Cortex of kidney (tissue), 1 donor: ENCODE results near the gene ZNF512B.
"Not testable (repeated sequence)": the region's sequence is repeated elsewhere in the genome, so short reads cannot be mapped to it uniquely, and the experiment has no call there.

Experiments
- DNase-seq: peaks from one replicate; lab custom pipeline; 2025; lab: John Stamatoyannopoulos, UW

Gene ZNF512B

DNA sequence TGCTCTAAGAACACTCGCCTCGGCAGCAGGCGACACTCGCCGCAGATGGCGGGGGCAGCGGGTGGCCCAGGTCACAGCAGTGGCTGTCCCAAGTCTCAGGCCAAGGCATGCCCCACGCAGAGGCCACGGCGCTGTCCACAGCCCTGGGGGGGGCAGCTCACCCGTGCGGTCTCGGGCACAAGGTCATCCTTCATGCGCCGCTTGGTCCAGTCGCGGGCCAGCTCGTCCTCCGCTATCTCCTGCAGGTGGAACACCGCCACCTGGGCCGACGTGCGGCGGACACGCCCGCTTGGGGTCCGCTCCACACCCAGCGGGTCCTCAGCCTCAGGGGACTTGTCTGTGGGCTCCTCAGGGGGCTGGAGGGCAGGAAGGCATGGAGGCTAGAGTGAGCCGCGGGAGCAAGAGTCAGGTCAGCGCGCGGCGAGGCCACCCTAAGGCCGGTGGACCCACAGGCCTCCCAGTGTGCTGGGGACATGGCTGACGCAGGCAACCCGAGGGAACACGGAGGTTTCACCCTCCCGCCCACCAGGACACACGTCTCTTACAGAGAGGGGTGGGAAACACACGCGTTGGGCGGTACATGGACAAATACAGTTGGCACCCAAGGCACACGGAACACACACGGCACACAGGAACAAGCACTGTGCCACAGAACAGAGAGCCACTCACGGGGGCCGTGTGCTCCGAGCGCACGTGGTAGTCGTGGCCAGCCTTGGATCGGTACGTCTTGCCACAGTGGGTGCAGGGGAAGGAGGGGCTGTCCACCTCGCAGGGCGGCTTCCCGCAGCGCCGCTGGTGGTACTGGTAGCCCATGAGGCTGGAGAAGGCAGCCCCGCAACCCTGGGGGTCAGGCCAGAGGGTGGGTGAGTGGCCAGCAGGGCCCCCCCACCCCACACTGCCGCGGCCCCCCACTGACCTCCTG, 7.0 kb downstream of the ZNF512B start:
- DNase-seq: no peak

DNA sequence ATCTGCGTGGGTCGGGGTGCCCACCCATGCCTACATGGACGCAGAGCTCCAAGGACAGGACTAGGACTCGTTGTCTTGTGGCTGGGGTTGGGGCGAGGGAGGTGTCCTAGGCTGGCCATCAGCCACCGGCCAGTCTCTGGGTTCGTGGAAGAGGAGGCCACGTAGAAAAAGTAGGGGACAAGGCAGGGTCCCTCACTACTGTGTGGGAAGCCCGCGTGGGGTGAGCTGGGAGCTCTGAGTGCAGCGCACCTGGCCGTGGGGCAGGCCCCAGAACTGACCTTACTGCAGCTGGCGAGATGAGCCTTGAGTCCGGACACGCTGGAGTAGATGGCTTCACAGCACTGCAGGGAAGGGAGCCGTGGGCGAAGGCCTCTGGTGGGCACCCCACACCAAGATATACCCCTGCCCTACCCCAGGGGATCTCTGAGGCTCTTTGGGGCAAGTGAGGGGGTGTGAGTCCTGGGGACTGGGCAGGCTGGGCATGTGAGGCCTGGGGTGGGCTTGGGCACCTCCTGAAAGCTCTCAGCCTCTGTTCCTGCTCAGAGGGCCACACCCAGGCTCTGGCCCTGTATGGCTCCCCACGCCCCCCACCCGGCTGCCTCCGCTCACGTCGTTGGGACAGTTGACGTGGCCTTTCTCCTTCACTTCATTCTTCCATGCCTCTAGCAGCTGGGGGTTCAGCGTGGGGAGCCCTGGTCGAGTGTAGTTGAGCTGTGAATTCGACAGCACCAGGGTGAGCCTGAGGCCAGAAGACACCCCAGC, 7.9 kb downstream of the ZNF512B start:
- no peak for DNase-seq

DNA sequence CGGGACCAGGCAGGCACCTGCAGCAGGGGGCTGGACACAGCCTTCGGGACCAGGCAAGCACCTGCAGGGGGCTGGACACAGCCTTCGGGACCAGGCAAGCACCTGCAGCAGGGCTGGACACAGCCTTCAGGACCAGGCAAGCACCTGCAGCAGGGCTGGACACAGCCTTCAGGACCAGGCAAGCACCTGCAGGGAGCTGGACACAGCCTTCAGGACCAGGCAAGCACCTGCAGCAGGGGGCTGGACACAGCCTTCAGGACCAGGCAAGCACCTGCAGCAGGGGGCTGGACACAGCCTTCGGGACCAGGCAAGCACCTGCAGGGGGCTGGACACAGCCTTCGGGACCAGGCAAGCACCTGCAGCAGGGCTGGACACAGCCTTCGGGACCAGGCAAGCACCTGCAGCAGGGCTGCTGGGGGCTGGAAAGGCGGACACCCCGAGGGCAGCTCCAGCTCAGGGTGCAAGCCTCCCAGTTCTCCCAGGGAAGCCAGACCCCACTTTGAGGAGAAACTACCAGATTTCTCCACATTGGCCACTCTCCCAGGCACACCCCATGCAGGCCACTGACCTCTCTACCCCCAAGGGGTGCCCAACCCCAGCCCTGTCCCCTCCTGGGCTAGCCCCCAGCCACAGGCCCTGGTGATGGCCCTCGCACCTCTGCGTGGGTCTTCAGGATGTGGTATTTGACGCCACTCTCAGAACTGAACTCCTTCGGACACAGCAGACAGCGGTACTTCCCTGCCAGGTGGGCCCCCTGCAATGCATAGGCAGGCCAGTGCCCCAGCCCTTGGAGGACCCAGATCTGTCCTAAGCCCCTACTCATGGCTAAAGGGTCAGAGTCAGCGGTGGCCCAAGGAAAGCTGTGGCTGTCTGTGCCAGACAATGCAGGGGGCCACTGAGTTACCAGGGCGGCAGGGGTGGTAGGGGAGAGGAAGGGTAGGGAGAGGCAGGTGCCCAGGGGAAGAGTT, 8.8 kb downstream of the ZNF512B start:
- not testable (repeated sequence) for DNase-seq

DNA sequence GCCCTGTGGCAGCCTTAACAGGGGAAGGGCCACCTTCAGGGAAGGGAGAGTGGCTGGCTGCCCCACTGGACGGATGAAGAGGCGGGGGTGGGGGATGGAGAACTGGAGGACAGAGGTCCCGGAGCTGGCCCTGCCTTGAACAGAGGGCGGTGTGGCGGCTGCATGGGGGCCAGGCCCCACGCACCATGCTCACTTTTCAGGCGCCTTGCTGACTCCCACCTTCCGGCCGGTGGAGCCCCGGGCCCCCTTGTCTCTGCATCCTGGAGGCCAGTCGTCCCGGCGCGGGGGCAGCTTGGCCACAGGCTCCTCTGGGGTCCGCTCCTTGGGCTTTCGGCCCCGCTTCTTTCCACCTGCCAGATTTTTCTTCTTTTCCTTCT, 10.0 kb downstream of the ZNF512B start:
- no peak for DNase-seq

DNA sequence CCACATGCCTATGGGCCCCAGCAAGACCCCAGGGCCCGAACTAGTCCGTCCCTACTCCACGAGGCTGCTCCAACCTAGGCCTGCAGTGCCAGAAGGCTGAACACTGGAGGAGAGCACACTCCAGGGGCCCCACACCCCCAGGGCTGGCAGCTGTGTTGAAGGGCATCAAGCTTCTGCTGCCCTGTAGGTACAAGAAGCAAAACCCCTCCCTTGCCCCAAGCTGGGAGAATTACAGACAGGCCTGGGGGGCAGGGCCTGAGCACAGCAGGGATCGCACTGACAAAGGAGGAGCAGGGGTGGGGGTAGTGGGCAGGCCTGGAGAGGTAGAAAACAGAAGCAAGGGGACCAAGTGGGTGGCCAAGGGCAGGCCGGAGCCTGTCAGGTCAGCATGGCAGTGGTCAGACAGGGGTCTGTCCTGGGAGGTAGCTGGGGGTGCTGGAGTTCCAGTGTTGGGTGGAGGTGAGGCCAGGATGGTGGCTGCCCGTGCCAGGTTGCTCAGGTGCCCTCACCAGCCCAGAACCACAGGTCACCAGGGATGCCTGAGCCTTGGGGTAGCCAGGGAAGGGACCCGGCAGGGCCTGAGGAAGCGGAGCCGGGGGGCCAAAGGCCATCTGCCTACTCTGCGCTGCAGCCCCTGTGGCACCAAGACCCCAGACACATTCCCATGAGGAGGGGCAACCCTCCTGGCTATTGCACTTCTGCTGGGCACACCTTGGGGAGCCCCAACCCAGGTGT, 10.6 kb downstream of the ZNF512B start:
- no peak for DNase-seq

DNA sequence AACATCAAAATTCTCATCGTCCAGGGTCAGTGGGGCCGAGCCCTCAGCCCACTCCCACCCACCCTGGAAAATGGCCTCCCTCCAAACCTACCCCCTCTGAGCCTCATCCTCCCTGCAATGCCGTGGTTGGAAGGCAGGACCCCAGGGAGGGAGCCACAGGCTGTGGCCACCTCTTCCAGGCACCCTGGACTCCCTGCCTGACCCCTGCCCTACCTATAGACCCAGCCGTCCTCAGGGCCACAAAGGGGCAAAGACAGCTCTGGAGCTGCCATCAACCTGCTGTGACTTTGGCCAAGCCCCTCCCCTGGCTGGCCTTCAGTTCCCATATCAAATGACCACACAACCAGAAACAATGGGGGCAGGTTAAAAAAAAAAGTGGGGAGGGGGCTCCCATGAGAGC, 11.3 kb downstream of the ZNF512B start:
- DNase-seq: no peak

DNA sequence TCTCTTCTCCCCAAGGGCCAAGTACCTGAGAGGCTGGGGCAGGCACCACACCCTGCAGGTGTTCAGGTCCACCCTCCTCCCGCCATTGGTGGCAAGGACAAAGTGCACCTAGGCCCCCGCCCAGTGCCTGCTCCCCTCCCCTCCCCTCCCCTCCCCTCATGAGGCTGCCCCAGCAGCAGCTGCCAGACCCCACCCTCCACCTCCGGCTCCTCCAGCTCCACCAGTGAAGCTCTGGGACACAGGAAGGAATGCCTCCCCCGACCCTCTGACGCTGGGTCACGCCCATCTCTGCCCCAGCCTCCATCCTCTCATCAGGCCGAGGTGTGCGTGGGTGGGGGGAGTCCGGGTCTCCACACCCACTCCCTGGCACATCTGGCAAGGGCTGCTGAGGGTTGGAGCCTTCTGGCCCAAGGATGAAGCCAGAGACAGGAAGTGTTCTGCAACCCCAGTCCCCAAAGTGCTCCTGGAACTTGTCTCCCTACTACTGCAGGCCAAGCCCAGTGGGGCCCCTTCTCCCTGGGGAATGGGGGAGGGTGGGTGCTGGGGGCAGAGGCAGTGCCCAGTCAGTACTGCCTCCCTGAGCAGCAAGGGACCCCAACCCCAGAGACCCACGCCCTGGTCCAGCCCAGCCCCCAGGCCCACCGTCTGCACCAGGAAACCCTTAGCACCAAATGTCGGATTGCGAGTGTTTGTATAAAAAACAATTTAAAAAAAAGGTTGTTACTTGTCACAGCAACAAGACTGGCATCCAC, 11.9 kb downstream of the ZNF512B start:
- DNase-seq: no peak

DNA sequence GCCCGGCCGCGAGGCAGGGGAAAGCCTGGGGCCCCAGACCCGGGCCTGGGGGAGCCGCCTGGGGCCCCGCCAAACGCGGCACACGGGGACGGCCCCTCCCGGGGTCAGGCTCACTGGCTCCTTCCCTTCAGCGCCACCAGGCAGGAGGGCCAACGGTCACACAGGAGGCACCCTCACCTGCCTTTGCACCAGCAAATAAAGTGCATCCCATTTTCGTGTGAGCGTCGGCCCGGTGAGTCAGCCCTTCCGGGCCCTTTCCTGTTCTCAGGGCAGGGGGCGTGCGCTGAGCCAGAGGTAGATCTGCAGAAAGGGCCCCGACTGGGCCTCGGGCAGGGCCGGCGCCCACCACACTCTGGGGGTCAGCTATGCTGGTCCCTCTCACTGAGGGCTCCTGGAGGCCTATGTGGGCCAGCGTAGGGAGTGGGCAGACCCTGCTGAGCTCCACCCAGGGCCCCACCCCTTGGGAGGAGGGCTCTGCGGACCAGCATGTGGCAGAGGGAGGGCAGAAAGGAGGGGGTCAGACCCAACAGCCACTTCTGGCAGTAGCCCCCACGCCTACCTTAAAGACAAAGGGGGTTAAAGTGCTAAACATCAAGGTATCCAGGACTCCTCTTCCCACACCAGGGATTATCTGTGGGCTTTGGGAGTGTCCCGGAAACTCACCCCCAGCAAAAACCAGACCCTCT, 12.6 kb downstream of the ZNF512B start:
- DNase-seq: no peak

DNA sequence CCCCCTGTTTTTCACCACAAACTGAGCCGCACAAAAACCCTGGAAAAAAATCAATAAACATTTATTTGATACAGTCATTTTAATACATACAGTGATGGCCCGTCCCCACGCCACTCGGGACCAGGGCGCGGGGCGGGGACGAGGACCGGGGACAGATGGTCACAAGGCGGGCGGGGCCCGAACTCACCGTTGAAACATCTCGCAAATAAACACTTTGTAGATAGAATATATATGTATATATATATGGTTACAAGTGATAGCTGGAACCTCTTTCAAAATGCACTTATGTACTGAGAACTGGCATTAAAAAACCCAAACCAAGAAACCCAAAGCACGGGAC, 13.1 kb downstream of the ZNF512B start:
- DNase-seq: no peak

DNA sequence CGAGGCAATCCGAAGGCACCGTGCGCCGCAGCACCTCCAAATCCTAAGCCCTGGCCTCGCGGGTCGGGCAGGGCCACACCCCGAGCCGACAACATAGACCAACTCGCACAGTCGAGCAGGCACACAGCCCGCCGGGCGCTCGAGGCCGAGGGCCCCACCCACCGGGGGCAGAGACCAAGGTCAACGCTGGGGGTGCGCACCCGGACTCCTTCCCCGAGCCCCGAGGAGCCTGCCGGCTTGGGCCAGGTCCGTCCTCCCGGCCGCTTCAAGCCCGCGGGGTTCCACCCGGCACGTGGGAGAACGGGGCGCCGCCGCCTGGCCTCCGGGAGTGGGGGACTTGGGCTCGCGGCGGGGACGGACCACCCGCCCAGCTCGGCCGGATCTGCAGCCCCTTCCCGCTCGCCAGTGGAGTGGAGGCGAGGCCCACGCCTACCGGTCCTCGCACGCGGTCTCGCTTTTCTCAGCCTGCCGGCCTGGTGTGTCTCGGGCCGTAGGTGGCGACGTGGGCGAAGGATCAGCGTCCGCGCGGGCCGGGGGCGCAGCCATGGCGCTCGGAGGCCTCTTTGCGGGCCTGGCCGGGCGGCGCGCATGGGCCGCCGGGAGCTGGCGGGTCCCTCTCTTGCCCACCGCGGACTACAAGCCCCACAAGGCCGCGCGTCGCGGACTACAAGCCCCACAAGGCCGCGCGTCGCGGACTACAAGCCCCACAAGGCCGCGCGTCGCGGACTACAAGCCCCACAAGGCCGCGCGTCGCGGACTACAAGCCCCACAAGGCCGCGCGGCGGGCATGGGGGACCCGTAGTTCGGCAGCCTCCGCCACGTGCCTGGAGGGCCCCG, 13.7 kb downstream of the ZNF512B start, which contains the start of gene UCKL1:
UCKL1 (minus strand) TSS at position 590 of the 837 bp plus-strand sequence; CDS start at position 546, 44 bp downstream.
- DNase-seq: no peak

DNA sequence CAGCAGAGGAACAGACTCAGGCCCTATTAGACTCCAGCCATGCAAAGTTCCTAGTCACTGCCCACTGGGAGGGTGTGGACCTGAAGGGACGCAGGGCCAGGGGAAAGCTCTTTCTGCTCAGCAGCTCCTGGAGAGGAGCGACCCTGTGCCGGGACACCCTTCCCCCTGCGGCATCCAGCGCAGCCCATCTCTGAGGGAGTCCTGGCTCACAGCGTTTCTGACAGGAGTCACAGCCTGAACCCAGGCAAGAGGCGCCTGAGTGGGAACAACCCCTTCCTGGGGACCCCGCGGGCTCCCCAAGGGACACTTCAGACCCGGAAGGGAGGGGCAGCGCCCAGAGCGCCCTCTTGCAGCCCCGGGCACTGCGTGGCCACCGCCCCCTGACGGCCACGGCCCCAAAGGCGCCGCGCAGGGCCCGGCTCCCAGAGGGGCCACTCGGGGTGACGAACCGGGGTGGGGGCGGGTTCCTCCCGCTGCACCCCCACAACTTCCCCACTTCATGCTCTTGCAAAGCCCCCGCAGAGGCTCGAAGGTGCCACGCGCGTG, 14.4 kb downstream of the ZNF512B start:
- no peak for DNase-seq

DNA sequence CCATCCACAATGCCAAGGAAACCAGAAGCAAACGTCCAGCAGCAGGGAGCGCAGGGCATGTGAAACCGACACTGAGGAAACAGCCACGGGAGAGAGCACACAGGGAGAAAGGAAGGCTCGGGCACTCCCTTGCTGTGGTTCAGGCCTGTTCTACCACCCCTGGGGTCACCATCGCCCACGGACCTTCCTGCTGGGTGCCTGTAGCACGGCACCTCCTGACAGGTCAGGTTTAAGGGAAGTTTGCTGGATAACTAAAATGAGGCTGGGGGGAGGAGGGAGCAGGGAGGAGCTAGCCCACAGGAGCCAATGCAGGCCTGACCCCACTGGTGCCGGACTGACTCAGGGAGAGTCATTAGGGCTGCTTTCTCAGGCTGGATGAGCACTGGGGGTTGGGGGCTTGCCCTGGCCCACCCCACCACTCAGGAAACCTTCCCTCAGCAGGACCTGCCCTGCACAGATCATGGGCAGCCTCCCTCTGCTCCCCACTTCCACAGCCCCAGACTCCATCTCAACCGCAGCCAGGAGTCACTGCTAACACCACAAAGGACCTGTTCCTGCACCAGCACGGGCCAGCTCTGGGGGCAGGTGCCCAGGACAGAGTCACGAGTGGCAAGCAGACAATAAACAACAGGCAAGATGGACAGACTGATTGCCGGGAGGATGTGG, 15.8 kb downstream of the ZNF512B start:
- DNase-seq: no peak

DNA sequence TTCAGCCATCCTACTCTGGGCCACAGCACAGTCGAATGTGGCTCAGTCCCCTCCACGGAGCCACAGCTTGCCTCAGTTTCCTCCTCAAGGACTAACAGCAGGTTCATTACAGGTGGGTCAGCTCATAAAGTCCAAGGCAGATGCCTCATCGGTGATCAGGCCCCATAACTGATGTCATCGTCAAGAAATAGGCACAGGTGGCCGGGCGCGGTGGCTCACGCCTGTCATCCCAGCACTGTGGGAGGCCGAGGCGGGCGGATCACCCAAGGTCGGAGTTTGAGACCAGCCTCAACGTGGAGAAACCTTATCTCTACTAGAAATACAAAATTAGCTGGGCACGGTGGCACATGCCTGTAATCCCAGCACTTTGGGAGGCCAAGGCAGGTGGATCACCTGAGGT, 17.0 kb downstream of the ZNF512B start:
- DNase-seq: no peak

DNA sequence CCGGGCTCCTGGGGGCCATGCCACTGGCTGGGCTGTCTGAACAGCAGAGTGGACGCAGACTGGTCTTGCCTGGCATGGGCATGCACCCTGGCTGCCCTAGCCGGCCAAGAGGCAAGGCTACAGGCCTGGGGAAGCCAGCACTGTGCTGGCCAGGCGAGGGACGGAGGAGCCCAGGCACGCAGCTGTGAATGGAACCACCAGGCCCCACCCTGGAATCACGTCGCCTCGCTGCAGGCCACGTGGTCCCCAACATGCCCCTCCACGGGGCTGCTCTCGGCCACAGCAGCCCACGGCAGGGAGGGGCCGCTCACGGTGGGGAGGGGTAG, 17.6 kb downstream of the ZNF512B start:
- DNase-seq: no peak

DNA sequence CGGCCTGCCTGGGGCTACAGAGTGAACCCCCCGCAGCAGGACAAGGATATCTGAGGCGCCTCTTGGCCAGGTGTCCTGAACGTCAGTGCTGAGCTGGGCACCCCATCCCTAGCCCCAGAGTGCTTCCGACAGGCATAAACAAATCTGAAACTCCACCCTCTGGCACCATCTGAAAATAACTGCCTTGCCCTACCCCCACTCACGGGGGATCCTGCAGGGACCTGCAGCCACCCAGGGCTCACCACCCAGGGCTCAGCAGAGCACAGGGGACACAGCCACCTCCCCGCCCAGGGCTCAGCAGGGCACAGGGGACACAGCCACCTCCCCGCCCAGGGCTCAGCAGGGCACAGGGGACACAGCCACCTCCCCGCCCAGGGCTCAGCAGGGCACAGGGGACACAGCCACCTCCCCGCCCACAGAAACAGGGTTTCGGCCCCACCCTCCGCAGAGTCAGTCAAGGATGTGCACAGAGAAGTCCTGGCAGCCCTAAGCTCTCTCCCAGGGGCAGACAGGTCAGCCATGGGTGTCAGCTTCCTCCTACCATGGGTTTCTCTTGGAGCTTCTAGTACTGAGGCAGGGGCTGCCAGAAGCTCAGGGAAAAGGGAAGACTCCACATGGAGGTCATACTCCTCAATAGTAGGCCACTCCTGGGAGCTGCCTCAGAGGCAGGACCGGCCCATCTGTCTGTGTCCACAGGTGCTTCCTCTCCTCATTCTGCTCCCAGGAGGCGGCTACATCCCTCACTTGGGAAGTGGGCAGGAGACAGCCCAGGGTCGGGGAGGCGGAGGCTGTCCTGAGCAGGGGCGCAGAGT, 18.1 kb downstream of the ZNF512B start:
- no peak for DNase-seq

DNA sequence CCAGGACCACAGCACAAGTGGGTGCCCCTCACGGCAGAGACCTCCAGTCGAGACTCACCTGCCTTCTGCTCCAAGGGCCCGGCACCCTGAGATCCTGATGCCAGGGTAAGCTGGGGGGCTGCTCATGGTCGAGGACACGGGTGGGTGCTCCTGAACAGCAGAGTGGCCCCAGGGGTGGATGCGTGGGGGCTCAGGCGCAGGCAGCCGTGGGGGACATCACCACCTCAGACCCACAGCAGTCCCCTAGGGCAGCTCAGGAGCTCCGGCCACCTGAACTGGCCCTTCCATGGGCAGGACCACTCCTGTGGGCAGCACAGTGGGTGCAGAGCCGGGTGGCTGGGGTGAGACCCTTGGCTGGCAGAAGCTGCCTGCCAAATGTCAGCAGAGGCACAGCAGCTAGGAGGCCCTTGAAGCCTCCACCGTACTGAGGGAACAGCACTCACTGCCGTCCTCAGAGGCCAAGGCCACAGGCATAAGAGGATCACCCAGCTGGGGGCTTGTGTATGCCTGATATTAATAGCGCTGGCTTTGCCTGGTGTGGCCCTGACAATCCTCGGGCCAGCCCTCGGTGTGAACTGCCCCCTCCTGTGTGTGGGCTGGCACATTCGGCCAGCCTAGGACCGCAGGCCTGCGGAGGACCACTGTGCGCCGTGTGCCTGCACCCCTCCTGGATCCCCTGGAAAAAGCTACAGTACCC, 18.9 kb downstream of the ZNF512B start:
- DNase-seq: no peak
